ENCODE measurements around the gene PLIN5.

PLIN5 gene

DNA sequence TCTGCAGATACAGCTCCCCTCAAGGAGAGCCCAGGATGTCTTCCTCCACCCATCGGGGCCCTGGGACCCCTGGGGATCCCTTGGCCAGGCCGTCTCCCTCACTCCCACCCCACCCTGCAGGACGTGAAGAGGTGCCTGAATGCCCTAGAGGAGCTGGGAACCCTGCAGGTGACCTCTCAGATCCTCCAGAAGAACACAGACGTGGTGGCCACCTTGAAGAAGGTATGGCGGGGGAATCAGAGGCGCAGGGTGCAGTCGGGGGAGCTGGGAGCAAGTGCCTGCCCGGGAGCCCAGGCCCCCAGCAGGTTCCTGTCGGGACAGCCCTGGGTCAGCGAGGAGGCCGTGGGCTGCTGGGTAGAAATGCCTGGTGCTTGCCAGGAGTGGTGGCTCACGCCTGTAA is 36.3 kb downstream of the PLIN5 start:
- no peak for DNase-seq (ENCODE audit: extremely low read depth, low read depth)
- TF ChIP-seq, protein P1, sequence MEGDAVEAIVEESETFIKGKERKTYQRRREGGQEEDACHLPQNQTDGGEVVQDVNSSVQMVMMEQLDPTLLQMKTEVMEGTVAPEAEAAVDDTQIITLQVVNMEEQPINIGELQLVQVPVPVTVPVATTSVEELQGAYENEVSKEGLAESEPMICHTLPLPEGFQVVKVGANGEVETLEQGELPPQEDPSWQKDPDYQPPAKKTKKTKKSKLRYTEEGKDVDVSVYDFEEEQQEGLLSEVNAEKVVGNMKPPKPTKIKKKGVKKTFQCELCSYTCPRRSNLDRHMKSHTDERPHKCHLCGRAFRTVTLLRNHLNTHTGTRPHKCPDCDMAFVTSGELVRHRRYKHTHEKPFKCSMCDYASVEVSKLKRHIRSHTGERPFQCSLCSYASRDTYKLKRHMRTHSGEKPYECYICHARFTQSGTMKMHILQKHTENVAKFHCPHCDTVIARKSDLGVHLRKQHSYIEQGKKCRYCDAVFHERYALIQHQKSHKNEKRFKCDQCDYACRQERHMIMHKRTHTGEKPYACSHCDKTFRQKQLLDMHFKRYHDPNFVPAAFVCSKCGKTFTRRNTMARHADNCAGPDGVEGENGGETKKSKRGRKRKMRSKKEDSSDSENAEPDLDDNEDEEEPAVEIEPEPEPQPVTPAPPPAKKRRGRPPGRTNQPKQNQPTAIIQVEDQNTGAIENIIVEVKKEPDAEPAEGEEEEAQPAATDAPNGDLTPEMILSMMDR (IDR thresholded peaks at IDR 0.05; ENCODE audit: low read depth, low read length): no peak

DNA sequence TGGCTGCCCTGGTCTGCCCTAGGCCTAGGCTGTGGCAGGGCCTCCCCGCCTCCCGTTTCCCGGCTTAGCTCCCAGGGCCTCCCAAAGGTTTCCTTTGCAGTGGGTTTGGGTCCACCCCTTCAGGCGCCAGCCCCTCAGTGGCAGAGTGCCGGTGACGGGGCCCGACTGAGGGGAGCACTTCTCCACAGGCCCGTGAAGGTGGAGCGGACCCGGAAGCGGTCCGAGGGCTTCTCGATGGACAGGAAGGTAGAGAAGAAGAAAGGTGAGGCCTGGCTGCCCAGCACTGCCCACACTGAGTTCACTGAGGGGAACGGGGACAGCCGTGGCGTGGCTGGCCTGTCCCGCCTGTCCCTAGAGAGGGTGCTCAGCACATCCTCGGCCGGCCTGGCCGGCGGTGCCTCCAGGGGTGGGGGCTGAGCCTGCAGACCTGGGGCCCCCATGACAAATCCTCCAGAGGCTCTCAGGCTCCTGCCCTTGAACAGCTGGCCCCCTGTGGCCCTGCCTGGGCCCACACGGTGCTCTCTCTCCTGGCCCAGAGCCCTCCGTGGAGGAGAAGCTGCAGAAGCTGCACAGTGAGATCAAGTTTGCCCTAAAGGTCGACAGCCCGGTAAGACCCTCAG is 37.1 kb downstream of the PLIN5 start:
- no peak for DNase-seq (ENCODE audit: extremely low read depth, low read depth)
- TF ChIP-seq, protein P1 (IDR thresholded peaks at IDR 0.05; ENCODE audit: low read depth, low read length): no peak

DNA sequence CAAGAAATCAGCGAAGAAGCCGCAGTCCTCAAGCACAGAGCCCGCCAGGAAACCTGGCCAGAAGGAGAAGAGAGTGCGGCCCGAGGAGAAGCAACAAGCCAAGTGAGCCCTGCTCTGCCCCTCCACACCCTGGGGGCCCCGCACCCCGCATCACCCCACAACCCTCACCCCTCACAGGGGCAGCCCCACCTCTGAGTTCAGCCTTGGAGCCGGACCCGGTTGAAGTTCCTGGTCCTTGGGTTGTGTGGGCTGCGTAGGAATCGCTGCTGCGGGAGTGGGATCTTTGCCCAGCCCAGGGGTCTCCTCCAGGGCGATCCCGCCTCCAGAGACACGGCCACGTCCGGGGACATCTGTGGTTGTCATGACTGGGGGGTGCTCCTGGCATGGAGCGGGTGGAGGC is 38.7 kb downstream of the PLIN5 start:
- no peak for DNase-seq (ENCODE audit: extremely low read depth, low read depth)
- TF ChIP-seq, protein P1 (IDR thresholded peaks at IDR 0.05; ENCODE audit: low read depth, low read length): no peak

DNA sequence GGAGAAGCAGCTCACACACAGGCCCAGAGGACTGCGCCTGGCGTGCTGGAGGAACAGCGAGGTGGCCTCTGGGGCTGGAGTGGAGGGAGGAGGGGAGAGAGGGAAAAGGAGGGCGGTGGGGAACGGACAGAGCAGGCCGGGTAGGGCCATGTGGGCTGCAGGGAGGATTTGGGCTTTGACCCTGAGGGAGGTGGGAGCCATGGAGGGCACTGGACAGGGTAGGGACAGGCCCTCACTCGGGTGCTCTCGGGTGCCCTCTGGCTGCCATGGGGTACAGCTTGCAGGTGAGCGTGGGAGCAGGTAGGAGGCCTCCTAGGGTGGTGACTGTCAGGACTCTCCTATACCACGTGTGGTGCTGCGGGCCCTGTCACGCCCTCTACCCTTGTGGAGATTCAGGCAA is 39.6 kb downstream of the PLIN5 start:
- TF ChIP-seq, protein P1 (IDR thresholded peaks at IDR 0.05; ENCODE audit: low read depth, low read length): no peak; the same call in 1 of the 2 replicates
- DNase-seq (ENCODE audit: extremely low read depth, low read depth): no peak

DNA sequence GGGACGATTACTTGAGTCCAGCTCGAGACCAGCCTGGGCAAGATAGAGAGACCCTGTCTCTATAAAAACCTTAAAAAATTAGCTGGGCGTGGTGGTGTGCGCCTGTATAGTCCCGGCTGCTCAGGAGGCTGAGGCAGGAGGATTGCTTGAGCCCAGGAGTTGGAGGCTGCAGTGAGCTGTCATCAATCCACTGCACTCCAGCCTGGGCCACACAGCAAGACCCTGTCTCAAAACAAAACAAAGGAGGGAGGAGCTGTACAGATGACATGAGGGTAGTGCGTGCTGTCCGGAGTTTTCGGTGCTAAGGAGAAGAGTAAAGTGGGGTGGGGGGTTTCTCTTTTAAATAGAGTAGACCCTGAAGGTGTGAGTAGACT is 40.3 kb downstream of the PLIN5 start:
- TF ChIP-seq, protein P1 (IDR thresholded peaks at IDR 0.05; ENCODE audit: low read depth, low read length): no peak

DNA sequence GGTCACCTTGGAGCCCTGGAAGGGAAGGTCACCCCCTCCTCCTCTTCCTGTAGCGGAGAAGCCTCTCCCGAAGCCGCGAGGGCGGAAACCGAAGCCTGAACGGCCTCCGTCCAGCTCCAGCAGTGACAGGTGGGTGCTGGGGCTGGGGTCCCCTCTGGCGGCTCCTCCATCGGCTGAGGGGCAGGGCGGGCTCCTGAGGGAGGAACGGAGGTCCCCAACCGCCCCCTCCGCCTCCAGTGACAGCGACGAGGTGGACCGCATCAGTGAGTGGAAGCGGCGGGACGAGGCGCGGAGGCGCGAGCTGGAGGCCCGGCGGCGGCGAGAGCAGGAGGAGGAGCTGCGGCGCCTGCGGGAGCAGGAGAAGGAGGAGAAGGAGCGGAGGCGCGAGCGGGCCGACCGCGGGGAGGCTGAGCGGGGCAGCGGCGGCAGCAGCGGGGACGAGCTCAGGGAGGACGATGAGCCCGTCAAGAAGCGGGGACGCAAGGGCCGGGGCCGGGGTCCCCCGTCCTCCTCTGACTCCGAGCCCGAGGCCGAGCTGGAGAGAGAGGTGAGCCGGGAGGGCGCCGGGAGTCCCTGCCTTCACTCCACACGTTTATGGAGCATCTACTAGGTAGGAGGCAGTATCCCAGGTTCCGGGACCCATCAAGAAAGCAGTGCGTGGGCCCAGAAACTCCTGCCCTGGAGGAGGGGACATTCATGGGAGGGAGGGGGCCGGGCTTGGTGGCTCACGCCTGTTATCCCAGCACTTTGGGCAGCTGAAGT is 40.9 kb downstream of the PLIN5 start:
- TF ChIP-seq, protein P1 (IDR thresholded peaks at IDR 0.05; ENCODE audit: low read depth, low read length): no peak
- no peak for DNase-seq (ENCODE audit: extremely low read depth, low read depth)

More for the DNA sequence above, 40.3 kb downstream of the PLIN5 start:
- DNase-seq (ENCODE audit: extremely low read depth, low read depth): no peak

DNA sequence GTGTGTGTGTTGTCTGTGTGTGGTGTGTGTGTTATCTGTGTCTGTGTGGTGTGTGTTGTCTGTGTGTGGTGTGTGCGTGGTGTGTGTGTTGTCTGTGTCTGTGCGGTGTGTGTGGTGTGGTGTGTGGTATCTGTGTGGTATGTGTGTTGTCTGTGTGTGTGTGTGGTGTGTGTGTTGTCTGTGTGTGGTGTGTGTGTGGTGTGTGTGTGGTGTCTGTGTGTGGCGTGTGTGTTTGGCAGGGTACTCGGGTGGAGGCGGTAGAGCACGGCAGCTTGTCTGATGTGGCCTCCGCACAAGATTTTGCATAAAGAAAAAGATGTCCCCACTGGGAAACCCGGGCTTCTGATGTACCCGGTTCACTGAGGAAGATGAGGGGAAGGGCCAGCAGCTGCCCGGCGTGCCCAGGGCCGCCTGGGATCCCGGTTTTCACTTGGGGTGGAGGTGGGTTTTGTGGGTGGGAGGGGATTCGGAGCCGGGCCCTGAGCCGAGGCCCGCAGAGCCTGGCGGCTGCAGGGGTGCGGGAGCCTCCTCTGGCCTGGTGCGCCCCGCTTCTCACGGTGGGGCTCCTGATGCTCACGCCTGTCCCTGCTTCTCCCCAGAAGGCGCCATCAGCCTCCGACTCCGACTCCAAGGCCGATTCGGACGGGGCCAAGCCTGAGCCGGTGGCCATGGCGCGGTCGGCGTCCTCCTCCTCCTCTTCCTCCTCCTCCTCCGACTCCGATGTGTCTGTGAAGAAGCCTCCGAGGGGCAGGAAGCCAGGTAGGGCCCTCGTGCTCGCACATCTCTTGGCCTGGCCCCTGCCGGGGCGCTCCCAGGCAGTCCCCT is 41.7 kb downstream of the PLIN5 start:
- DNase-seq (ENCODE audit: extremely low read depth, low read depth): no peak
- TF ChIP-seq, protein P1 (IDR thresholded peaks at IDR 0.05; ENCODE audit: low read depth, low read length): no peak
